BLaER1 treated with 17β-estradiol and CSF1 and Interleukin-3, amounts not matched to agents 10 nM and 100 nM (cell line): ENCODE measurements around the gene CSF1R.

Experiments used
- H3K27ac ChIP-seq, 11 experiments: shearing (Covaris generic); formaldehyde crosslinking; 2 replicates each; pipeline ENCODE4 v1.8.1; 2022
- H3K27me3 ChIP-seq, 11 experiments: shearing (Covaris generic); formaldehyde crosslinking; 2 replicates each; pipeline ENCODE4 v1.8.1; 2022
- H3K36me3 ChIP-seq, 11 experiments: shearing (Covaris generic); formaldehyde crosslinking; 2 replicates each; pipeline ENCODE4 v1.8.1; 2022
- H3K4me1 ChIP-seq, 10 experiments: shearing (Covaris generic); formaldehyde crosslinking; 2 replicates each; pipeline ENCODE4 v1.8.1; 2022
- H3K4me2 ChIP-seq, 11 experiments: shearing (Covaris generic); formaldehyde crosslinking; 2 replicates each; pipeline ENCODE4 v1.8.1; 2022
- H3K4me3 ChIP-seq, 10 experiments: shearing (Covaris generic); formaldehyde crosslinking; 2 replicates each; pipeline ENCODE4 v1.8.1; 2022
- H3K9ac ChIP-seq, 11 experiments: shearing (Covaris generic); formaldehyde crosslinking; 2 replicates each; pipeline ENCODE4 v1.8.1; 2022
- H3K9me3 ChIP-seq, 11 experiments: shearing (Covaris generic); formaldehyde crosslinking; replicated peaks in 1 of 11; 2 replicates each; pipeline ENCODE4 v1.8.1; 2022
- H4K20me1 ChIP-seq, 11 experiments: shearing (Covaris generic); formaldehyde crosslinking; 2 replicates each; pipeline ENCODE4 v1.8.1; 2022
- Cebpa-rat ChIP-seq, 11 experiments: shearing (Covaris generic); IDR thresholded peaks; 2 replicates each; pipeline ENCODE4 v1.8.1; 2022

Gene CSF1R

GRCh38 chr5:150063638-150064037 is 22.7 kb downstream of the CSF1R start:
- no peaks in the 10 kb centered on the region for H3K27me3 ChIP-seq
- peaks cover 23 to 81% (median 46%) of the 10 kb centered on the region in 11 experiments for H3K36me3 ChIP-seq
- H3K9ac ChIP-seq, result peak overlapping the region; percentile 3 to 91 (median 85); a peak in 16 of 22 replicates
- H3K9me3 ChIP-seq, result no peaks in the 10 kb centered on the region
- peak overlapping the region; percentile 76 to 99 (median 93); a peak in 21 of 22 replicates for H3K27ac ChIP-seq
- H3K4me2 ChIP-seq, result peak overlapping the region; percentile 92 to 100 (median 99)
- no peak for TF ChIP-seq Cebpa-rat (IDR thresholded peaks at IDR 0.05)
- H3K4me1 ChIP-seq, result peaks cover 84 to 100% (median 98%) of the 10 kb centered on the region in 10 experiments
- peaks cover 0 to 24% (median 0%) of the 10 kb centered on the region in 11 experiments; a peak in 2 of 22 replicates for H4K20me1 ChIP-seq
- H3K4me3 ChIP-seq, result peak overlapping the region in 5 of 10 experiments; percentile 3 to 69 (median 65); a peak in 11 of 20 replicates

- peaks cover 32 to 81% (median 58%) of the 10 kb centered on the region in 11 experiments for H3K36me3 ChIP-seq
- H3K4me3 ChIP-seq, result no peak overlapping the region; a peak in 2 of 20 replicates
- no peaks in the 10 kb centered on the region for H3K27me3 ChIP-seq
- peak overlapping the region; percentile 76 to 99 (median 93); a peak in 15 of 22 replicates for H3K27ac ChIP-seq
- no peaks in the 10 kb centered on the region for H3K9me3 ChIP-seq
- TF ChIP-seq Cebpa-rat (IDR thresholded peaks at IDR 0.05), result no peak
- peaks cover 0 to 22% (median 0%) of the 10 kb centered on the region in 11 experiments; a peak in 2 of 22 replicates for H4K20me1 ChIP-seq
- H3K9ac ChIP-seq, result peak overlapping the region in 3 of 11 experiments; percentile 3 to 85 (median 51); a peak in 3 of 22 replicates
- H3K4me2 ChIP-seq, result peak overlapping the region; percentile 92 to 100 (median 99)
- H3K4me1 ChIP-seq, result peaks cover 79 to 100% (median 98%) of the 10 kb centered on the region in 10 experiments
Measured at GRCh38 chr5:150062216-150062922, 24.0 kb downstream of the CSF1R start.

GRCh38 chr5:150061538-150061995 is 24.8 kb downstream of the CSF1R start:
- no peak for TF ChIP-seq Cebpa-rat (IDR thresholded peaks at IDR 0.05)
- Histone ChIP-seq H3K36me3 (peaks cover 40 to 81% (median 66%) of the 10 kb centered on the region in 11 experiments), H4K20me1 (peaks cover 0 to 30% (median 0%) of the 10 kb centered on the region in 11 experiments; a peak in 2 of 22 replicates), H3K27ac (peak overlapping the region in 9 of 11 experiments; percentile 15 to 90 (median 47); a peak in 14 of 22 replicates), H3K9ac (peak overlapping the region in 1 of 11 experiments; percentile 13; a peak in 2 of 22 replicates), H3K27me3 (no peaks in the 10 kb centered on the region), H3K9me3 (no peaks in the 10 kb centered on the region), H3K4me1 (peaks cover 71 to 100% (median 94%) of the 10 kb centered on the region in 10 experiments), H3K4me2 (peak overlapping the region in 9 of 11 experiments; percentile 20 to 100 (median 64); a peak in 14 of 22 replicates), H3K4me3 (no peak overlapping the region)

- peak overlapping the region in 3 of 11 experiments; percentile 40 to 60 (median 49); a peak in 5 of 22 replicates for H3K9ac ChIP-seq
- H3K4me3 ChIP-seq, result no peak overlapping the region
- H4K20me1 ChIP-seq, result peaks cover 0 to 41% (median 0%) of the 10 kb centered on the region in 11 experiments; a peak in 3 of 22 replicates
- no peak for TF ChIP-seq Cebpa-rat (IDR thresholded peaks at IDR 0.05)
- peaks cover 60 to 100% (median 91%) of the 10 kb centered on the region in 10 experiments for H3K4me1 ChIP-seq
- peak overlapping the region in 10 of 11 experiments; percentile 4 to 93 (median 84); a peak in 17 of 22 replicates for H3K27ac ChIP-seq
- H3K27me3 ChIP-seq, result no peaks in the 10 kb centered on the region
- peaks cover 51 to 89% (median 77%) of the 10 kb centered on the region in 11 experiments for H3K36me3 ChIP-seq
- peak overlapping the region in 6 of 11 experiments; percentile 41 to 92 (median 84); a peak in 11 of 22 replicates for H3K4me2 ChIP-seq
- H3K9me3 ChIP-seq, result no peaks in the 10 kb centered on the region
Measured at GRCh38 chr5:150060471-150060870, 25.9 kb downstream of the CSF1R start.

- H4K20me1 ChIP-seq, result peaks cover 0 to 49% (median 0%) of the 10 kb centered on the region in 11 experiments; a peak in 4 of 22 replicates
- no peaks in the 10 kb centered on the region for H3K27me3 ChIP-seq
- H3K4me3 ChIP-seq, result no peak overlapping the region; a peak in 1 of 20 replicates
- TF ChIP-seq Cebpa-rat (IDR thresholded peaks at IDR 0.05), result no peak
- peak overlapping the region; percentile 15 to 93 (median 84); a peak in 19 of 22 replicates for H3K27ac ChIP-seq
- H3K9ac ChIP-seq, result peak overlapping the region in 7 of 11 experiments; percentile 32 to 72 (median 52); a peak in 8 of 22 replicates
- peak overlapping the region; percentile 32 to 92 (median 67); a peak in 21 of 22 replicates for H3K4me2 ChIP-seq
- peaks cover 54 to 100% (median 91%) of the 10 kb centered on the region in 10 experiments for H3K4me1 ChIP-seq
- peaks cover 60 to 97% (median 85%) of the 10 kb centered on the region in 11 experiments for H3K36me3 ChIP-seq
- H3K9me3 ChIP-seq, result no peaks in the 10 kb centered on the region
Measured at GRCh38 chr5:150059623-150060022, 26.7 kb downstream of the CSF1R start.

GRCh38 chr5:150058480-150059126 is 27.8 kb downstream of the CSF1R start:
- Histone ChIP-seq H3K27ac (peak overlapping the region; percentile 45 to 93 (median 84)), H3K4me1 (peaks cover 44 to 100% (median 90%) of the 10 kb centered on the region in 10 experiments), H3K9ac (peak overlapping the region in 9 of 11 experiments; percentile 32 to 72 (median 63); a peak in 16 of 22 replicates), H4K20me1 (peaks cover 0 to 57% (median 0%) of the 10 kb centered on the region in 11 experiments; a peak in 5 of 22 replicates), H3K9me3 (no peaks in the 10 kb centered on the region), H3K27me3 (no peaks in the 10 kb centered on the region), H3K36me3 (peaks cover 70 to 97% (median 91%) of the 10 kb centered on the region in 11 experiments), H3K4me2 (peak overlapping the region; percentile 32 to 92 (median 78)), H3K4me3 (no peak overlapping the region; a peak in 2 of 20 replicates)
- TF ChIP-seq Cebpa-rat (IDR thresholded peaks at IDR 0.05), result no peak

- H3K4me3 ChIP-seq, result no peak overlapping the region; a peak in 1 of 20 replicates
- H3K27me3 ChIP-seq, result no peaks in the 10 kb centered on the region
- peak overlapping the region in 8 of 11 experiments; percentile 32 to 72 (median 64); a peak in 15 of 22 replicates for H3K9ac ChIP-seq
- no peaks in the 10 kb centered on the region for H3K9me3 ChIP-seq
- H4K20me1 ChIP-seq, result peaks cover 0 to 61% (median 1%) of the 10 kb centered on the region in 11 experiments; a peak in 5 of 22 replicates
- H3K27ac ChIP-seq, result peak overlapping the region in 10 of 11 experiments; percentile 53 to 93 (median 84); a peak in 20 of 22 replicates
- H3K4me2 ChIP-seq, result peak overlapping the region in 10 of 11 experiments; percentile 41 to 88 (median 78); a peak in 18 of 22 replicates
- H3K4me1 ChIP-seq, result peaks cover 42 to 100% (median 90%) of the 10 kb centered on the region in 10 experiments
- H3K36me3 ChIP-seq, result peaks cover 76 to 97% (median 91%) of the 10 kb centered on the region in 11 experiments
- no peak for TF ChIP-seq Cebpa-rat (IDR thresholded peaks at IDR 0.05)
Measured at GRCh38 chr5:150057996-150058395, 28.4 kb downstream of the CSF1R start.

- peak overlapping the region in 10 of 11 experiments; percentile 32 to 93 (median 84); a peak in 19 of 22 replicates for H3K27ac ChIP-seq
- no peaks in the 10 kb centered on the region for H3K27me3 ChIP-seq
- H3K4me3 ChIP-seq, result no peak overlapping the region; a peak in 1 of 20 replicates
- no peak for TF ChIP-seq Cebpa-rat (IDR thresholded peaks at IDR 0.05)
- peak overlapping the region in 6 of 11 experiments; percentile 10 to 72 (median 64); a peak in 9 of 22 replicates for H3K9ac ChIP-seq
- H3K36me3 ChIP-seq, result peaks cover 81 to 97% (median 91%) of the 10 kb centered on the region in 11 experiments
- peak overlapping the region in 6 of 11 experiments; percentile 78 to 88 (median 84); a peak in 12 of 22 replicates for H3K4me2 ChIP-seq
- H3K4me1 ChIP-seq, result peaks cover 42 to 100% (median 90%) of the 10 kb centered on the region in 10 experiments
- no peaks in the 10 kb centered on the region for H3K9me3 ChIP-seq
- peaks cover 0 to 66% (median 6%) of the 10 kb centered on the region in 11 experiments; a peak in 10 of 22 replicates for H4K20me1 ChIP-seq
Measured at GRCh38 chr5:150057511-150057910, 28.8 kb downstream of the CSF1R start.
